SK-N-MC (cell line): ENCODE results near the gene FKBP10.

Experiments
- EZH2 ChIP-seq: fragments of 200-600 bp; sonication (generic); IDR thresholded peaks from one replicate; pipeline ENCODE4 v1.6.1; 2017; ENCODE audit warnings: antibody characterized with exemption
- POLR2AphosphoS5 ChIP-seq: IDR thresholded peaks from 2 replicates; pipeline ENCODE4 v1.6.1; 2012; ENCODE audit warnings: mild to moderate bottlenecking, low read depth, low read length, borderline replicate concordance

DNA sequence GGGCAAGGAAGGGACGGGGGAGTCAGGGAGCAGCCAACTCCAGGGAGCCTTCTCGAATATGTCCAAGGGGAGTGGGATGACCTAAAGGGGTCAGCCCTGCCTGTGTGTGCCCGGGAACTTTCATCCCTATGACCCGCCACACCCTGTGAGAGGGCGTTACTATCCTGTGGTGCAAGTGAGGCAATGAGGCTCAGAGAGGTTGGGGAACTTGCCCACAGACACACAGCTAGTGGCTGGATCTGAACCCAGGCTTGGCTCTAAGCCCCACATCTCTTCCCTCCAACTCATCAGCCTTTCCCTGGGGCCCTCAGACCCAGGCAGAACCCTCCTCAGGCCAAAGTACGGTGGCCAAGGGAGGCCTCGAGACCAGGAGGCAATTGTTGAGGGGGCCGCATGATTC is 49.5 kb upstream of the FKBP10 start:
- TF ChIP-seq EZH2 (no peak), POLR2AphosphoS5 (no peak)
